Stimulated activated CD8-positive, alpha-beta memory T cell treated with anti-CD3 and anti-CD28 coated beads, Interleukin-15, amount 100 ng/mL, for 1 hour (primary cell): ENCODE results near the gene RPS6KB2.

Experiments
- DNase-seq: peaks from one replicate; pipeline ENCODE4 v3.0.0-alpha.2; 2020; ENCODE audit warnings: low read depth

Gene RPS6KB2

DNA sequence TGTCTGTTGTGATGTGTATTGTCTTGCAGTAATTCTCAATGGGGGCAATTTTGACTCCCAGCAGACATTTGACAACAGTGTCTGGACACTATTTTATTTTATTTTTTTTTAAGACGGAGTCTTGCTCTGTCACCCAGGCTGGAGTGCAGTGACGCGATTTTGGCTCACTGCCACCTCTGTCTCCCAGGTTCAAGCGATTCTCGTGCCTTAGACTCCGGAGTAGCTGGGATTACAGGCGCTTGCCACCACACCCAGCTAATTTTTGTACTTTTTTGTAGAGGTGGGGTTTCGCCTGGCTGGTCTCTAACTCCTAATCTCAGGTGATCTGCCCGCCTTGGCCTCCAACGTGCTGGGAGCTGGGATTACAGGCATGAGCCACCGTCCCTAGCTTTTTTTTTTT lies 1.4 kb downstream of the RPS6KB2 start:
- DNase-seq: no peak

GRCh38 chr11:67431346-67432249 lies 3.3 kb downstream of the RPS6KB2 start:
- no peak for DNase-seq

DNA sequence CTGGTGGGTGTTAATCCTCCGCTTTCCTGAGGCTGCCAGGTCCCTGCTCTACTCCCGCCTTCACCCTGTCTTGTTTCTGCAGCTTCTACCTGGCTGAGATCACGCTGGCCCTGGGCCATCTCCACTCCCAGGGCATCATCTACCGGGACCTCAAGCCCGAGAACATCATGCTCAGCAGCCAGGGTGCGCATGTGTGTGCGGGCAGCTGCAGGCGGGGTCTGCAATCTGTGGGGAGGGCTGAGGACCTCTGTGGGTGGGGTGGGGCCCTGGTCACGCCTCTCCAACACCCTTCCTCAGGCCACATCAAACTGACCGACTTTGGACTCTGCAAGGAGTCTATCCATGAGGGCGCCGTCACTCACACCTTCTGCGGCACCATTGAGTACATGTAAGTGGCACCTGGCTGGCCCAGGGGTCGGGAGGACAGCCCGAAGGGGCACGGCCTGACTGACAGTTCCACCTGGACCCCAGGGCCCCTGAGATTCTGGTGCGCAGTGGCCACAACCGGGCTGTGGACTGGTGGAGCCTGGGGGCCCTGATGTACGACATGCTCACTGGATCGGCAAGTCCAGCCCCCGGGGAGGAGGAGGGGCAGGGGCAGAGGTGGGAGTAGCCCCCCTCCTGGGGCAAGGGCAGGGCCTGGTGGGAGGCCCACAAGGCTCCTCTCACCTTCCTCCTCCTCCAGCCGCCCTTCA lies 4.5 kb downstream of the RPS6KB2 start:
- no peak for DNase-seq

GRCh38 chr11:67433536-67434394 lies 5.5 kb downstream of the RPS6KB2 start:
- DNase-seq: no peak

DNA sequence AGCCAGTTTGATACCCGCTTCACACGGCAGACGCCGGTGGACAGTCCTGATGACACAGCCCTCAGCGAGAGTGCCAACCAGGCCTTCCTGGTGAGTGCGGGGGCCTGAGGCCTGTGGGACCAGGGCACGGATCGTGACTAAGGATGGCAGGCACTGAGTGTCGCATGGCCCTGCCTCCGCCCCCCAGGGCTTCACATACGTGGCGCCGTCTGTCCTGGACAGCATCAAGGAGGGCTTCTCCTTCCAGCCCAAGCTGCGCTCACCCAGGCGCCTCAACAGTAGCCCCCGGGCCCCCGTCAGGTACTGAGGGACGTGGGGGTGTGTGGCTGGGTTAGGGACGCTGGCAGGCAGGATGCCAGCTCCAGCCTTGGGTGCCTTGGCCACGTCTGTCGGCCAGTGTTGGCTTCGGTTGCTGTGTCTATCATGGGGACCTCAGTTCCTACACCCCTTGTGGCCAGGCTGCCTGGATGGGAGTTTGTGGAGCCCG lies 6.1 kb downstream of the RPS6KB2 start:
- no peak for DNase-seq

GRCh38 chr11:67435031-67435726 lies 6.9 kb downstream of the RPS6KB2 start:
- no peak for DNase-seq

DNA sequence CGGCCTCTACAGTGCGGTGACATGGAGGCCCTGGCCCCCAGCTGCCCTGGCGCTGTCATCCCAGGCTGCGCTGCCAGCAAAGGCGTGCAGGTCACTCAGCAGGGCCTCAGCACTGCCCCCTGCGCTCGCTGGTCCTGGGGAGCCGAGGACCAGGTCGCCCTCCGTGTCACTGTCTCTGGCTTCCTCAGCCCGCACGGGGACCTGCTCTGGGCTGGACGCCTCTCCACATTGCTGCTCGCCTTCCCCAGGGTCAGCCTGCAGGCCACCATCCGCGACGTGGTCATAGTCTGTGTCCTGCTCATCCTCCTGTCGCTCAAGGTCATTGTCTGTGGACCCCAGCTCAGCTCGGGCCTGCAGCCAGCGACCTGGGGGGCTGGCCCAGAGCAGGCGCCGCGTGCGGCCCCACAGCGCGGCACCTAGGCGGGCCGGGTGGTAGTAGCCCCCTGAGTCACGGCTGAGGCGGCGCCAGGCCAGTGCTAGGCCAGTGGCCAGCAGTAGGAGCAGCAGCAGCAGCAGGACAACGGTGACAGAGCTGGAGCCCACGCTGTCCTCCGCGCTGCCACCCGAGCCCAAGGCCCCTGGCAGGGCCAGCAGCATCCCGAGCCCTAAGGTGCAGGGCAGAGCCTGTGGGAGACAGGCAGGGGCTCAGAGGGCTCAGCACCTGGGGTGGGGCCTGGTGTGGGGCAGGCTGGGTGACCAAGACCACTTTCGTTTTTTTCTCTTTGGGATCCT lies 7.6 kb downstream of the RPS6KB2 start:
- DNase-seq: no peak

DNA sequence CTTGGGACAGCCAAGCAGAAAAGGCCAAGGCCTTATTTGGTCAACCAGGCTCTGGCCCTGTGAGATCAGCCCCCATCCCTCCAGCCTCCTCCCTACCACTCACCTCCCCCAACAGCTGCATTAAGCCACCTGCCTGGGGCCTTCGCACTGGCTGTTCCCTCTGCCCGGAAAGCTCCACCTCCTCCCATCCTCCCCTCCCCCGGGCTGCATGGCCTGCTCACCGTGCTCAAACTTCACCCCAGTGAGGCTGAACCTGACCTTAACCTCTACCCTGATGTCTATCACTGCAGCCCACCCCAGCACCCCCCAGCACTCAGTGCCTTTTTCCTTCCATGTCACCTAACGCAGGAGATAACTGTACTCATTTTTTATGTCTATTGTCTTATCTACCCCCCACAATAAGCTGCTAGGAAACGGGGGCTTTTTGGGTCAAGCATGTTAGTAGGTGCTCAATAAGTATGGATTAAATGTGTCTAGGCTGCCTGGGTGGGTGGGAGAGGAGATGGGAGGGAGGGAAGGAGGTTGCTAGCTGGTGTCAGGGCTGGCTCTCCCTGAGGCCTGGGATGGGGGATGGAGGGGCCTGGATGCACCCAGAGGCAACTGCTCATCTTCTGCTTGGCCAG lies 8.3 kb downstream of the RPS6KB2 start:
- DNase-seq: no peak

- DNase-seq: peak; percentile 54
Observed at GRCh38 chr11:67437082-67437808, 9.0 kb downstream of the RPS6KB2 start, which contains the start of gene PTPRCAP. TSS of gene PTPRCAP (minus strand) at chr11:67437682. CDS start at chr11:67437619, 63 bp downstream.

DNA sequence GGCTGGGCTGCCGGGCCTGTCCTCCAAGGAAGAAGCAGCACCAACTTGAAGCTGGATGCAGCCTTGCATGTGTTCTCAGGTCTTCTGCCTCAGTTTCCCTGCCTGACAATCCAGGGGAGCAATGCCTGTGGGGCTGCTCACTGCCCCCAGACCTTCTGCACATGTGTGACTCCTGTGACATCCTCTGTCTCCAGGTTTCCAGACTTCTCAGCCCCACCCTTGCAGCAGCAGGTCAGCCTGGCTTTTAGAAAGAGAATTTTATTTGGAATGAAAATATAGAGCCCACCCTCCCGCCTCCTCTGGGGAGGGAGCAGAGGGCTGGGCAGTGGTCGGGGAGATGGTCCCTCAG lies 9.5 kb downstream of the RPS6KB2 start:
- DNase-seq: no peak

DNA sequence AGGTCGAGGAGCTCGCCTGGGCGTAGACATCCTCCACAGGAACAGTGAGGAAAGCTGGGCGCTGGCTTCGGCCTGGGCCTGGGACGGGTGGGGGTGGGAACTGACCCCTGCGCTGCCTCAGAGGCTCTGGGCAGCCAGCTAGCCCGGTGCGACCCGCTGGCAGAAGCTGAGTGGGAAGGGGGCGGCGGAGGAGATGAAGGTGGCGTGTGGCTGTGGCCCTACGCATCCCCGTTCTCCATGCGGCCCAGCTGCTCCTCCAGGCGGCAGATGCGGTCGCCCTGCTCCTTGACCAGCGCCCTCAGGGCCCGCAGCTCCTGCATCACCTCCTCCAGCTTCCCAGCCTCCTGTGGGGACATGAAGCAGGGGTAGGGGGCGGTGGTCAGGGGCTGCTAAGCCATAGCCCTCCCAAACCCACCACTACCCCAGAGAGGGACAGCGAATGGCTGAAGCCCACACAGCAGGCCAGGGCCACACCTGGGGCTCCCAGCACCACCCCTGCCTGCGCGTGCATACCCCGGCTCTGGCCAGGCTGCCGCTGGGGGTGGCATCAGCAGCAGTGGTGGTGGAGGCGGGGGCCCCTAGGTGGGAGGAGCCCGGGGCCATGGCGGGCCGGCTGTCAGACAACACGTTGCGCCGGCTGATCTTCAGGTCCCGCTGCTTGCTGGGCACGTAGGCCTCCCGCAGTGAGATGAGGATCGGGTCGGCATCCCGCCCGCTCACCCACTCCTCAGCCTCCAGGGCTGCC lies 10.0 kb downstream of the RPS6KB2 start:
- no peak for DNase-seq

GRCh38 chr11:67439321-67440228 lies 11.3 kb downstream of the RPS6KB2 start:
- DNase-seq: no peak

GRCh38 chr11:67440229-67441097 lies 12.2 kb downstream of the RPS6KB2 start:
- no peak for DNase-seq

DNA sequence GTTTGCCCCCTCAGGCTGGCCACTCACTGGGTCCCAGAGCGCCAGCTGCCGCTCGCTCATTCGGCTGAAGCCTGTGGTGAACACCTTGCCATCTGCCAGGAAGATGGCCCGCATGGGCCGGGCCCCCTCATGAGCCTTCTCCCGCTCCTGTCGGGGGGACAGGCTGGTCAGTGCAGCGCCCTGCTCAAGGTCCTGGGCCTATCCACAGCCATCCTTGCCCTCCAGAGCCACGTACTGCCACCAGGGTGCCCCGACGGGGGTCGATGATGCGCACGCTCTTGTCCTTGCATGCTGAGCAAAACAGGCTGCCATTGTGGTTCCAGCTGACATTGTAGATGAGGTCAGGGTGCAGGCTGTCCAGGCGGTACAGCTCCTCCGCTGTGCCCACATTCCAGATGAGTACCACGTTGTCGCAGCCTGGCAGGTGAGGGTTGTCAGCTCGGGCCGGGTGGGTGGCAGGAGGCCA lies 12.8 kb downstream of the RPS6KB2 start:
- no peak for DNase-seq

- DNase-seq: no peak
Observed at GRCh38 chr11:67441731-67442351, 13.5 kb downstream of the RPS6KB2 start.
